ENCODE data around the gene SVEP1. TPM values are rescaled to one million over a fixed set of nuclear protein-coding genes. Genes with fewer than 3 reads are reported as not detected.

Gene SVEP1
- total RNA-seq, 2 donors from 2014 or later = not detected

DNA sequence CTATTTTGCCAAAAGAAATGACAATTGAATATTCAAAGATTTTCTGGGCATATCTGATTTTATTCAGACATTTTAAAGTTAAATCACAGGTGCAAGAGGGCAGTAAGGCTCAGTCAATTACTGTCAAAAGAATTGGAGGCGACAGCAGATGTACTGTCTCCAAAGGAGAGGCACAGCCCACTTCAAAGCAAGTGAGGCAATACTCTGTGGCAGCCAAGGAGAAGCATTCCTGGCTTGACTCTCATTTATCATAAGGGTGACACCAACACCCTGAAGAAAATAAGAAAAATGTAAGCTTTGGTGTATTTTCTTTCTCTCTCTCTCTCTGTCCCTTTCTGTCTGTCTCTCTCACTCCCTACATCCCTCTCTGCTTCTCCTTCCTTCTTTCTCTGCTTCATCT lies 93.3 kb downstream of the SVEP1 start:
- no peak for DNase-seq
- H3K27ac Mint-ChIP-seq = peak overlapping the region; percentile 18
- ATAC-seq (replicated peaks in 1 of 2) = no peak
- no peaks in the 10 kb centered on the region for H3K27me3 Mint-ChIP-seq (ENCODE audit: low read depth)
- H3K36me3 Mint-ChIP-seq (ENCODE audit: insufficient read depth in 2 of 2) = no peaks in the 10 kb centered on the region
- peaks cover 0 to 2% of the 10 kb centered on the region in 2 donors for H3K9me3 Mint-ChIP-seq
- H3K4me1 Mint-ChIP-seq (ENCODE audit: low read depth) = no peaks in the 10 kb centered on the region
- no peak overlapping the region for H3K4me3 Mint-ChIP-seq

DNA sequence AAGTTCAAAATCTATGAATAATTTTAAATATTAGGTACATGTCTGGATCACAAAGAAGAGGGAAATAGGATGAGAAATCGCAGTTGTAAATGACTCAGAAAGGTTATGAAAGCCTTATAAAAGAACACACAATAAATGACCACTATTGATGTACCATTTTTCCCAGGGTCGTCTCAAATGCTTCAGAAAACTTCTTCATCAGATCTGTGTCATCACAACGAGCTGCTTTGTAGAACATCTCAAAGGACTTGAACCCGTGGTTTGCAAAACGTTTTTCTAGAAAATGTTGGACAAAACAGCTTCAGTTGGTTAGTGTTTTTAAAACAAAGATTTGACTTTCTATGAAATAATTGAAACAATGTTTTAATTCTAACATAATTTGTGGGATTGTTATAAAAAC lies 100.1 kb downstream of the SVEP1 start:
- Mint-ChIP-seq H3K4me1 (ENCODE audit: low read depth) (no peaks in the 10 kb centered on the region), H3K27ac (no peak overlapping the region), H3K4me3 (no peak overlapping the region), H3K27me3 (ENCODE audit: low read depth) (no peaks in the 10 kb centered on the region), H3K36me3 (ENCODE audit: insufficient read depth in 2 of 2) (no peaks in the 10 kb centered on the region), H3K9me3 (no peaks in the 10 kb centered on the region)
- ATAC-seq (replicated peaks in 1 of 2) (no peak), DNase-seq (no peak)

DNA sequence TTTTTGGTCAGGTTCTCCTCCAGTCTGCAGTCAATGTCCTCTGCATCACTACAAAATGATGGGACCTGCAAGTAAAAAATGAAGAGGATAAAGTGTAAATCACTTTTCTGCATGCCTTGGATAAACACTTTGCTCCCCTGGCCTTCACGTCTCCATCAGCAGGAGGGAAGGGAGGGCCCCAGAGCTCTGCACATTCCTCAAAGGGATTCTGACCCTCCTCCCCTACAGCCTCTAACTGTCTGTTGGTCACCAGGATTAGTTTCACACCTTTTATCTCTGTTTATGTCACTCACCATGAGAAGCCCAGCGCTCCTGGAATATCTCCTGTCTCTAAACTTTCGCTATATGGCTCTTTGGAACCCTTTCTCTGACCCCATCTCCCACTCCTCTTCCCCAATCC lies 103.3 kb downstream of the SVEP1 start:
- Mint-ChIP-seq H3K4me3 (no peak overlapping the region), H3K27ac (no peak overlapping the region), H3K9me3 (no peaks in the 10 kb centered on the region), H3K36me3 (ENCODE audit: insufficient read depth in 2 of 2) (no peaks in the 10 kb centered on the region), H3K27me3 (ENCODE audit: low read depth) (no peaks in the 10 kb centered on the region), H3K4me1 (ENCODE audit: low read depth) (no peaks in the 10 kb centered on the region)
- DNase-seq = no peak
- no peak for ATAC-seq (replicated peaks in 1 of 2)

DNA sequence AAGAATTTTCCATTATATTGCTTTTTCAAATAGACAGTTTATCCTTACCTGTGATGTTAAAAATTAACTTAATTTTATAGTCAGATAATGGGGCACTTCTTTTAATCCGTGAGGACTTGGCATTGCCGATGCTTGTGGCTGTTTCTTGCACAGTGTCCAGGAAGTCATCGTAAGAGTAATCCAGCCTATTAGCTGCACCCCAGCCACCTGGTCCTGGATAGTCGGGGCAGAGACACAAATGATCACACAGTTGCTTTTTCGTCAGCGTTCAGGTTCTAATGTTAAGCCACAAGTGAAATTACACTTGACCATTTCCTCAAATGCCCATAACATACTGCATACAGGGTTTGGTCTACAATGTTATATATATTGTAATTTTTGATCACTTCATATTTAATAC lies 107.4 kb downstream of the SVEP1 start:
- no peak for ATAC-seq (replicated peaks in 1 of 2)
- Mint-ChIP-seq H3K36me3 (ENCODE audit: insufficient read depth in 2 of 2) (no peaks in the 10 kb centered on the region), H3K9me3 (no peaks in the 10 kb centered on the region), H3K4me3 (no peak overlapping the region), H3K27me3 (ENCODE audit: low read depth) (no peaks in the 10 kb centered on the region), H3K4me1 (ENCODE audit: low read depth) (no peaks in the 10 kb centered on the region), H3K27ac (no peak overlapping the region)
- no peak for DNase-seq

DNA sequence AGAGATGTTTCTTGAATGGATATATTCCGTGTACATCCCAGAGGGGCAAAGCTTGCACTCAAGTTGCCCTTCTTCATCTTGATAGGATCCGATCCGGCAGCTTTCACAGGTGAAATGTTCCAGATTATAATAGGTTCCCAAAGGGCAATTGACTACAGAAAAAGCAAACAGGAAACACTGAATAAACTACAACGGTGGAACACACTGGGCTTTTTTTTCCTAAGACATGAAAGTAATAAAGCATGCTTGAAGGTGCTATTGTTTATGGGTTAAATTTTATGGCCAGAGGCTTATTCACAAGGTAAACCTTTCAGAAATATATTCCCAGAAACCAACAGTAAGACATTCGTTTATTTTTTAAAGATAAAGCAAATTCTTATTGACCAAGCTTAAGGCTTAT lies 110.6 kb downstream of the SVEP1 start:
- Mint-ChIP-seq H3K9me3 (no peaks in the 10 kb centered on the region), H3K27ac (no peak overlapping the region), H3K4me3 (no peak overlapping the region), H3K36me3 (ENCODE audit: insufficient read depth in 2 of 2) (no peaks in the 10 kb centered on the region), H3K27me3 (ENCODE audit: low read depth) (no peaks in the 10 kb centered on the region), H3K4me1 (ENCODE audit: low read depth) (no peaks in the 10 kb centered on the region)
- ATAC-seq (replicated peaks in 1 of 2) (no peak), DNase-seq (no peak)

DNA sequence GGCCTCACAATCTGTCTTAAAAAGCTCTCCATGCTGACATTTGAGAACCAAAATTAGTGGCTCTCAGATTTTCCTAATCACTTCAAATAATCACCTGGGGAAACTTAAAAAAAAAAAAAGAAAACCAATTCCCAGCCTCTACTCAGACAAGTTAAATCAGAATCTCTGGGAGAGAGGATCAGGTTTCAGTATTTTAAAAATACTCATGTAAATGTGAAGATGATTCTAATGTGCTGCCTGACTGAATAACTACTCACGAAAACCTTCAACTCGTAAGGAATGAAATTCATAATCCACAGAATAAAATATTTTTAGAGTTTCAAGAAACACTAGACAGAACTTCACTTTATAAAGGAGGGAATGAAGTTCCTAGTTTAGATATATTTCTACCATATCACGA lies 114.4 kb downstream of the SVEP1 start:
- DNase-seq (no peak), ATAC-seq (replicated peaks in 1 of 2) (no peak)
- Mint-ChIP-seq H3K27me3 (ENCODE audit: low read depth) (no peaks in the 10 kb centered on the region), H3K27ac (no peak overlapping the region), H3K4me3 (no peak overlapping the region), H3K9me3 (no peaks in the 10 kb centered on the region), H3K36me3 (ENCODE audit: insufficient read depth in 2 of 2) (no peaks in the 10 kb centered on the region), H3K4me1 (ENCODE audit: low read depth) (no peaks in the 10 kb centered on the region)

DNA sequence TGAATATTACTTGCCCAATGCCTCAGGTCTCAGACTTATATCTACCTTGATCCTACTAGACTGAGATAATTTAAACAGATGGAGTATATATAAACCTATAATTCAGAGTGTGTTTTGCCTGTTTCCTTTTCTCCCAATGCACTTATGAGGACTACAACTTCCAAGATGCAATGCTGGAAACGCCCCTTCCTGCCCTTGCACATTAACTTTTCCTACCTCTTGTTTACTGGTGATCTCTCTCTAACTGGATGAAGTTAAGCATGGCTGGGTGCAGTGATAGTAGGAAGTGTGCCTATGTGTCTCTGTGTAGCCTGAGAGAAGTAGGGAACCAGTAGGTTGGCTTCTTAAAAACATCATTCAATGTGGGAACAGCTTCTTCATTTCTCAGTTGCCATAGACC lies 115.2 kb downstream of the SVEP1 start:
- H3K4me3 Mint-ChIP-seq = no peak overlapping the region
- H3K4me1 Mint-ChIP-seq (ENCODE audit: low read depth) = no peaks in the 10 kb centered on the region
- H3K27ac Mint-ChIP-seq = no peak overlapping the region
- no peak for DNase-seq
- H3K36me3 Mint-ChIP-seq (ENCODE audit: insufficient read depth in 2 of 2) = no peaks in the 10 kb centered on the region
- no peaks in the 10 kb centered on the region for H3K9me3 Mint-ChIP-seq
- no peak for ATAC-seq (replicated peaks in 1 of 2)
- no peaks in the 10 kb centered on the region for H3K27me3 Mint-ChIP-seq (ENCODE audit: low read depth)

DNA sequence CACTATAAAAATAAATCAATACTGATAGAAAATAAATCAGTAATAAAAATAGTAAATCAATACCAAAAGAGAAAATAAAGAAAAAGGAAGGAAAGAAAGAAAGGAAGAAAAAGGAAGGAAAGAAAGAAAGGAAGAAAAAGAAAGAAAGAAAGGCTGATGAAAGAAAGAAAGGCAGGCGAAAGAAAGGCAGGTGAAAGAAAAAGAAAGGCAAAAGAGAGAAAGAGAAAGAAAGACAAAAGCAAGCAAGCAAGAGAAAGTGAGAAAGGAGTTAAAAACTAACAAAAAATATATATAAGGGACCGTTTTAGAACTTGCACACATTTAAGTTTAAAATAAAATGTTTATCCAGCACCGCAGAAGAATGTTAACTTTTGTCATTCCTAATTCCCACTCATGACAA lies 116.0 kb downstream of the SVEP1 start:
- H3K27me3 Mint-ChIP-seq (ENCODE audit: low read depth) = no peaks in the 10 kb centered on the region
- no peaks in the 10 kb centered on the region for H3K4me1 Mint-ChIP-seq (ENCODE audit: low read depth)
- H3K27ac Mint-ChIP-seq = no peak overlapping the region
- ATAC-seq (replicated peaks in 1 of 2) = no peak
- no peaks in the 10 kb centered on the region for H3K9me3 Mint-ChIP-seq
- no peaks in the 10 kb centered on the region for H3K36me3 Mint-ChIP-seq (ENCODE audit: insufficient read depth in 2 of 2)
- no peak for DNase-seq
- H3K4me3 Mint-ChIP-seq = no peak overlapping the region

DNA sequence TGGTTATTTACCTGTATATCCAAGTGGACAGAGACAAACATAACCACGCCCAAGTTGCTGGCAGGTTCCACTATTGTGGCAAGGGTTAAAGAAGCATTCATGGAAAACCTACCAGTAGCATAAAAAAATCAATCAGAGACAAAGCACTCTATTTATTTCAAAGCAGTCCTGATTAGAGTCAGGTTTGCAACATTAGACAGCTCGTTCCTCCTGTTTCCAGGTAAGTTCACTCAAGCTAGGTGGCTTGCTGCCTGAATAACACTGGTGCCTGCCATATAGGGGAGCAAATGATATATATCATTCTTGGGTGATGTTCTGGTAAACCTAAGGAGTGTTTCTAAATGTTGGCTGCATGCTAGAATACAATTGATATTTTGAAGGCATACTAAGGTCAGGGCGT lies 122.3 kb downstream of the SVEP1 start:
- ATAC-seq (replicated peaks in 1 of 2) (no peak), DNase-seq (no peak)
- no peaks in the 10 kb centered on the region for H3K9me3 Mint-ChIP-seq
- H3K36me3 Mint-ChIP-seq (ENCODE audit: insufficient read depth in 2 of 2) = no peaks in the 10 kb centered on the region
- no peaks in the 10 kb centered on the region for H3K27me3 Mint-ChIP-seq (ENCODE audit: low read depth)
- H3K4me3 Mint-ChIP-seq = no peak overlapping the region
- no peak overlapping the region for H3K27ac Mint-ChIP-seq
- H3K4me1 Mint-ChIP-seq (ENCODE audit: low read depth) = no peaks in the 10 kb centered on the region

DNA sequence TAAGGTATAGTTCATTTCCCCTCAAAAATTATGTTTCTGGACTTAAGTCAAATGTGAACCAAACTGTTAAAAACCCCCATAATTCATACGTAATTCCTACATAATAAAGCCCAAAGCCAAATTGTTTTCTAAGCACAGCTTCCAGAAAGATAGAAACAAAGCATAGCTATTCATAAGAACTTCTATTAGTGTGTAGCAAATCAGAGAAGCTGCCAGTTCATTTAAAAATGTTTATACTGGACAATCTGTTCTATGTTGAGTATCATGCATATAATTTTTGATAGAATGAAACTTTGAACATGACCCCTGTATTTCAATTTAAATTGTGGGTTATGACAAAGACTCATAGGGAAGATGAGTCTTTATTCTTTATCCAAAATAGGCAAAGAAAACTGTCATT lies 122.9 kb downstream of the SVEP1 start:
- Mint-ChIP-seq H3K4me1 (ENCODE audit: low read depth) (no peaks in the 10 kb centered on the region), H3K27me3 (ENCODE audit: low read depth) (no peaks in the 10 kb centered on the region), H3K27ac (no peak overlapping the region), H3K9me3 (no peaks in the 10 kb centered on the region), H3K4me3 (no peak overlapping the region), H3K36me3 (ENCODE audit: insufficient read depth in 2 of 2) (no peaks in the 10 kb centered on the region)
- DNase-seq (no peak), ATAC-seq (replicated peaks in 1 of 2) (no peak)

DNA sequence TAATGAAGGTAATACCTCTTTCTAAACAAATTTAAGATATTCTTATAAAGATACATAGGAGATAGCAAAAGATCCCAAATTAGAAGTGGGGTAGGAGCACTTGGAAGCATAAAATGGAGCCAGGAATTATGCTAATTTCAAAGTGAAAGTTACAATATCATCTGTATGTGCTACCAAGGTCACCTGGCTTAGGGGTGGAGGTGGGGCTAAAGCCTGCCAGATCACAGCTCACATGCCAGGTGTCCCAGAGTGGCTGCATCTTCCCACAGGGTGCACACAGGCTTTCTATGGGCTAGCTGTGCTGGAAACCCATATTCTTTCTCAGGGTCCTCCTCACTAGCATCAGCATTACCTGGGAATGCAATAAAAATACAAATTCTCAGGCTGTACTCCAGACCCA lies 123.7 kb downstream of the SVEP1 start:
- Mint-ChIP-seq H3K9me3 (no peaks in the 10 kb centered on the region), H3K27ac (no peak overlapping the region), H3K4me1 (ENCODE audit: low read depth) (no peaks in the 10 kb centered on the region), H3K36me3 (ENCODE audit: insufficient read depth in 2 of 2) (no peaks in the 10 kb centered on the region), H3K4me3 (no peak overlapping the region), H3K27me3 (ENCODE audit: low read depth) (no peaks in the 10 kb centered on the region)
- DNase-seq (no peak), ATAC-seq (replicated peaks in 1 of 2) (no peak)

DNA sequence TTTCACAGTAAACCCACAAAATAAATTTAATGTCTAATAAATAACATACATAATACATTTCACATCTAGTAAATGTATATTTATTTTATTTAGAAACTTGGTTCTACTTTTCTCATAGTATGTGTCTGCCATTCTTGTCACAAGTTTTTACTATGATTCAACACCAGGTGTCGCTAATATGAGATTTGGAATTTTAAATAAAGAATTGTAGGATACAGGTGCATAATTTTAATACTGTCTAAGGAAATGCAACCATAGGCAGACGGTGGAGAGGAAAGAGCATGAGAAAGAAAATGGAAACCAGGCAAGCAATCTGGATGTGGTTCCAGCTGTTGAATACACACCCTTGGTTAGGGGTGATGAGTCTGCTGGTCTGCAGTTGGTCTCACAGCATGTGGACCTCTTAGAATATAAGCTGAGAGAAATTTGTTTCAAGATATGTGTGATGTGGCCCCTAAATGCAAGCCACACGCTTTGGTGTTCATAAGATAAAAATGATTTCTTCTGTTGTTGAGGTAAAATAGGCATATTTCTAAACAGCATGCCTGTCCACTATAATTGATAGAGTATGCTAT lies 127.2 kb downstream of the SVEP1 start:
- no peak for DNase-seq
- Mint-ChIP-seq H3K36me3 (ENCODE audit: insufficient read depth in 2 of 2) (no peaks in the 10 kb centered on the region), H3K27me3 (ENCODE audit: low read depth) (no peaks in the 10 kb centered on the region), H3K4me3 (no peak overlapping the region), H3K27ac (no peak overlapping the region), H3K4me1 (ENCODE audit: low read depth) (no peaks in the 10 kb centered on the region), H3K9me3 (no peaks in the 10 kb centered on the region)
- no peak for ATAC-seq (replicated peaks in 1 of 2)

DNA sequence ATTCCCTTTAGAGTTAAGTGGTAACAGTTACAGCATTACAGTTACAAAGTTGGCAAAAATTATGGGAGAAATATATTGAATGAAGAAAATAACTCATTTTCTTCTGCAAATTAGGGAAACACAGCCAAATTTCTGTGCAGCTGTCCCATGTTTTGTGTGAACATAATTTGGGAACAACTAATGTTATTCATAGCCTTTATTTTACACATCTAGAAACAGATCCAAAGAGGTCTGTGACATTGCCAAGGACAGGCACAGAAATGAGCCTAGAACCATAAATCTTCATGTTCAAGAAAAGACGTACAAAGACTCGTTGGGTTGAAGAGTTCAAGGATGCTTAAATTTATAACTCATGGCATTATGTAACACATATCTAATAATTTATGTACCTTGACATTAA lies 127.8 kb downstream of the SVEP1 start:
- H3K27me3 Mint-ChIP-seq (ENCODE audit: low read depth) = no peaks in the 10 kb centered on the region
- ATAC-seq (replicated peaks in 1 of 2) (no peak), DNase-seq (no peak)
- H3K36me3 Mint-ChIP-seq (ENCODE audit: insufficient read depth in 2 of 2) = no peaks in the 10 kb centered on the region
- no peak overlapping the region for H3K4me3 Mint-ChIP-seq
- no peak overlapping the region for H3K27ac Mint-ChIP-seq
- no peaks in the 10 kb centered on the region for H3K4me1 Mint-ChIP-seq (ENCODE audit: low read depth)
- H3K9me3 Mint-ChIP-seq = no peaks in the 10 kb centered on the region

DNA sequence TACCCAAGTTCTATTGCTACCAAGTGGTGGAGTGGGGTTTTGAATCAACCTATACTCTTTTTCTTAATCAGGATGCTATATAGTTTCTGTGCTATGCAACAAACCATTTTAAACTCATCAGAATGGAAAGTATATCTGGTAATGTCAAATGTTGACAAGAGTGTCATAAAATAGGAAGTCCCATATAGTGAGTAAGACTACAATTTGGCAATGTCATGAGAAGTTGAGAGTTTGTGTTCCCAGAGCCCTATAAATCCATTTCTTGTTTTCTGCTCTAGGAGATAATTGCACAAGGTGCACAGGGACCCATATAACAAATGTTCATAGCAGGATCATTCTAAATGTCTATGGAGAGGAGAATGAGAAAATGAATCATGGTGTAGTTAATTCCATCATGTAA lies 132.1 kb downstream of the SVEP1 start:
- no peak overlapping the region for H3K27ac Mint-ChIP-seq
- DNase-seq (no peak), ATAC-seq (replicated peaks in 1 of 2) (no peak)
- H3K4me1 Mint-ChIP-seq (ENCODE audit: low read depth) = no peaks in the 10 kb centered on the region
- peaks cover 5 to 6% of the 10 kb centered on the region in 2 donors for H3K9me3 Mint-ChIP-seq
- H3K27me3 Mint-ChIP-seq (ENCODE audit: low read depth) = no peaks in the 10 kb centered on the region
- no peaks in the 10 kb centered on the region for H3K36me3 Mint-ChIP-seq (ENCODE audit: insufficient read depth in 2 of 2)
- H3K4me3 Mint-ChIP-seq = no peak overlapping the region

Data from activated T-cell treated with anti-CD3 and anti-CD28 coated beads, Interleukin-2, amount 50 U/mL, for 72 hours (primary cell).